ENCODE data around the gene ZDHHC11.

DNA sequence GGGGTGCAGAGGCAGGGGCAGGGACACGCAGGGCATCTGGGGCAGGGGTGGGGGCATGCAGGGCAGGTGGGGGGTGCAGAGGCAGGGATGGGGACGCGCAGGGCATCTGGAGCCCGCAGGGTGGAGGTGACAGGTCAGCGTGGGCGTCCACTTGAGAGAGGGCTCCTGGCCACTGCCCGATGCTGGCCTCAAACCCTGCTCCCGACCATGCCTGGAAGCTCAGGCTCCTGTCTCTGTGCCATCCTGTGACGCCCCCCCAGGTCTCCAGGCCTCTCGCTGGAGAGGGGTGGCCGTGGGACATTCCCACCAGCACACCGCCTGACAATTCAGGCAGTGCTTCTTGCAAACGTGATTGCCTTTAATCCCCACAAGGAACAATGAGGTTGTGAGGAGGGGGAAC lies 99.3 kb downstream of the ZDHHC11 start:
- TF ChIP-seq ZFX (IDR thresholded peaks at IDR 0.05): no peak
- TF ChIP-seq, protein P1, sequence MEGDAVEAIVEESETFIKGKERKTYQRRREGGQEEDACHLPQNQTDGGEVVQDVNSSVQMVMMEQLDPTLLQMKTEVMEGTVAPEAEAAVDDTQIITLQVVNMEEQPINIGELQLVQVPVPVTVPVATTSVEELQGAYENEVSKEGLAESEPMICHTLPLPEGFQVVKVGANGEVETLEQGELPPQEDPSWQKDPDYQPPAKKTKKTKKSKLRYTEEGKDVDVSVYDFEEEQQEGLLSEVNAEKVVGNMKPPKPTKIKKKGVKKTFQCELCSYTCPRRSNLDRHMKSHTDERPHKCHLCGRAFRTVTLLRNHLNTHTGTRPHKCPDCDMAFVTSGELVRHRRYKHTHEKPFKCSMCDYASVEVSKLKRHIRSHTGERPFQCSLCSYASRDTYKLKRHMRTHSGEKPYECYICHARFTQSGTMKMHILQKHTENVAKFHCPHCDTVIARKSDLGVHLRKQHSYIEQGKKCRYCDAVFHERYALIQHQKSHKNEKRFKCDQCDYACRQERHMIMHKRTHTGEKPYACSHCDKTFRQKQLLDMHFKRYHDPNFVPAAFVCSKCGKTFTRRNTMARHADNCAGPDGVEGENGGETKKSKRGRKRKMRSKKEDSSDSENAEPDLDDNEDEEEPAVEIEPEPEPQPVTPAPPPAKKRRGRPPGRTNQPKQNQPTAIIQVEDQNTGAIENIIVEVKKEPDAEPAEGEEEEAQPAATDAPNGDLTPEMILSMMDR (conservative IDR thresholded peaks at IDR 0.05): no peak

Measured in C4-2B (cell line).